ENCODE data around the gene GGCT.
A peak's percentile ranks its signal among the peaks of the same experiment; 100 is the strongest.

DNA sequence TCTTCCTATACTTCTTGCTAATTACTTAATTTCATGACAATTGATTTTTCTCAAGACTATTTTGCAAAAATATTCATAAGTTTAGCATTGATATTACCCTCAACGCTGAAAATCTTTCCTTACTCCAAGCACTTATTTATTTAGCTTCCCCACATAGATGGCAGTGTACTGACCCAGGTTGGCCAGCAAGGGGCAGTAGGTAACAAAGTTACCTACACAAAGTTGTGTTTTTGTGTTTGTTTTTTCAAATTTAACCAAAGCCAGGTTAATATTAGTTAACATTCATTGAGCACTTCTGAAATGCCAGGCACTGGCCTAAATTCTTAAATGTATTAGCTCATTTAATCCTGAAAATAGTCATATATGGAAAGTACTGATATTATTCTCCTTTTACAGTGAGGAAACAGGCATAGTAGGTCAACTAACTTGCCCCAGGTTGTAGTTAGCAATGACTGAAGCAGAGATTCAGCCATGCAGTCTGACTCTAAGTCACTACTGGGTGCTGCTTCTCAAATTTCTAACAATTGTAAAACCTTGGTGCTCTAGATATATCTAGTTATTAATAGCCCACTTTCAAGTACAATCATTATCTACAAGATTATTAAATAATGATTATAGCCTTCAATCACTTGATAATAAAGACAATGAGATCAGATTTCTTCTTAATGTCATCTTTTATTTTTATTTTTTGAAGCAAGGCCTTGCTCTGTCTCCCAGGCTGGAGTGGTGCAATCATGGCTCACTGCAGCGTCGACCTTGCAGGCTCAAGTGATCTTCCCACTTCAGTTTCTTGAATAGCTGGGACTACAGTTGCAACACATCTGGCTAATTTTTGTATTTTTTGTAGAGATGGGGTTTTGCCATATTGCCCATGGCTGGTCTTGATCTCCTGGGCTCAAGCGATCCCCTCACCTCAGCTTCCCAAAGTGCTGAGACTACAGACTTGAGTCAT lies 5.8 kb upstream of the GGCT start:
- TF ChIP-seq, protein P1, sequence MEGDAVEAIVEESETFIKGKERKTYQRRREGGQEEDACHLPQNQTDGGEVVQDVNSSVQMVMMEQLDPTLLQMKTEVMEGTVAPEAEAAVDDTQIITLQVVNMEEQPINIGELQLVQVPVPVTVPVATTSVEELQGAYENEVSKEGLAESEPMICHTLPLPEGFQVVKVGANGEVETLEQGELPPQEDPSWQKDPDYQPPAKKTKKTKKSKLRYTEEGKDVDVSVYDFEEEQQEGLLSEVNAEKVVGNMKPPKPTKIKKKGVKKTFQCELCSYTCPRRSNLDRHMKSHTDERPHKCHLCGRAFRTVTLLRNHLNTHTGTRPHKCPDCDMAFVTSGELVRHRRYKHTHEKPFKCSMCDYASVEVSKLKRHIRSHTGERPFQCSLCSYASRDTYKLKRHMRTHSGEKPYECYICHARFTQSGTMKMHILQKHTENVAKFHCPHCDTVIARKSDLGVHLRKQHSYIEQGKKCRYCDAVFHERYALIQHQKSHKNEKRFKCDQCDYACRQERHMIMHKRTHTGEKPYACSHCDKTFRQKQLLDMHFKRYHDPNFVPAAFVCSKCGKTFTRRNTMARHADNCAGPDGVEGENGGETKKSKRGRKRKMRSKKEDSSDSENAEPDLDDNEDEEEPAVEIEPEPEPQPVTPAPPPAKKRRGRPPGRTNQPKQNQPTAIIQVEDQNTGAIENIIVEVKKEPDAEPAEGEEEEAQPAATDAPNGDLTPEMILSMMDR (IDR thresholded peaks at IDR 0.05; ENCODE audit: low read depth, low read length) = peak; percentile 94
- no peak for TF ChIP-seq POLR2A (IDR thresholded peaks at IDR 0.05; ENCODE audit: extremely low read depth, insufficient read length)
- TF ChIP-seq, protein P2, sequence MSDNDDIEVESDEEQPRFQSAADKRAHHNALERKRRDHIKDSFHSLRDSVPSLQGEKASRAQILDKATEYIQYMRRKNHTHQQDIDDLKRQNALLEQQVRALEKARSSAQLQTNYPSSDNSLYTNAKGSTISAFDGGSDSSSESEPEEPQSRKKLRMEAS (IDR thresholded peaks at IDR 0.05; ENCODE audit: low read depth, low read length) = no peak
- TF ChIP-seq MYC (IDR thresholded peaks at IDR 0.05; ENCODE audit: low read depth, low read length) = no peak
